DMS153 (cell line): Measurements from ENCODE around the gene MSANTD2.

Source experiments
- DNase-seq: peaks from one replicate; lab custom pipeline; 2025; lab: John Stamatoyannopoulos, UW

Gene MSANTD2

DNA sequence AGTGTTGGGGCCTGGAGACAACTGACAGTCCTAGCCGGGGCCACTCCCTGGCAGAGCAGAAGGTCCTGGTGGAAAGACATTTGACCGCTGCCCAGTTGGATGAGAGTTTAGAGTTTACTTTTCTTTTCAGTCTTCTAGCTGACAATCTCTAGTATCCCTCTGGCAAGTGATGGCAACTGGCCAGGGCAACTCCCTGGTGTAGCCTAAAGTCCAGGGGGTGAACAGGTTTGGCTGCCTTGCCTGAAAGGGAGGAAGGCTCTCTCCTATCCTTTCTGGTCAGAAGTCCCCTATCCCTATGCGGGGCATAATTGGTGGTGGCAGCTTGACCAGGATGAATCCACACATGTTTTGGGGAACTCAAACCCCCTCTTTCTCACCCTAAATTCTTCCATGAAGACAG is 16.8 kb upstream of the MSANTD2 start:
- DNase-seq, result no peak

- DNase-seq, result no peak
Measured at GRCh38 chr11:124814739-124815138, 14.5 kb upstream of the MSANTD2 start.

DNA sequence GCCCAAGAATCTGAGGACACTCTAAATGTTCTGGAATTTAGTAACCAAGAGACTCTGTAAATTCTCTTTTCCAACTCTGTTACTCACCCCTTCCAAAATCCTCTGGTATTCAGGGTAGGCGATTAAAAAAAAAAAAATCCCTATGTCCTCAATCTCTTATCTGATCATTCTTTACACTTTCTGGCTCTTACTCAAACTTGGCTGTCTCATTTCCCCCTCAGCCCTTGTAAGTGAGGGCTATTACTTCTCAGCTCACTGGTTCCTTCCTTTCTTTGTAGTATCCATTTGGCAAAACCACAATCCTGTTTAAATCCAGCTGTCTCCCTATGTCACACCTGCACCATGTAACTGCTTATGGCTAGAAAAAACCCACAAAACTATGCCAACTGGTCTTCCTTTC is 12.7 kb upstream of the MSANTD2 start:
- no peak for DNase-seq

DNA sequence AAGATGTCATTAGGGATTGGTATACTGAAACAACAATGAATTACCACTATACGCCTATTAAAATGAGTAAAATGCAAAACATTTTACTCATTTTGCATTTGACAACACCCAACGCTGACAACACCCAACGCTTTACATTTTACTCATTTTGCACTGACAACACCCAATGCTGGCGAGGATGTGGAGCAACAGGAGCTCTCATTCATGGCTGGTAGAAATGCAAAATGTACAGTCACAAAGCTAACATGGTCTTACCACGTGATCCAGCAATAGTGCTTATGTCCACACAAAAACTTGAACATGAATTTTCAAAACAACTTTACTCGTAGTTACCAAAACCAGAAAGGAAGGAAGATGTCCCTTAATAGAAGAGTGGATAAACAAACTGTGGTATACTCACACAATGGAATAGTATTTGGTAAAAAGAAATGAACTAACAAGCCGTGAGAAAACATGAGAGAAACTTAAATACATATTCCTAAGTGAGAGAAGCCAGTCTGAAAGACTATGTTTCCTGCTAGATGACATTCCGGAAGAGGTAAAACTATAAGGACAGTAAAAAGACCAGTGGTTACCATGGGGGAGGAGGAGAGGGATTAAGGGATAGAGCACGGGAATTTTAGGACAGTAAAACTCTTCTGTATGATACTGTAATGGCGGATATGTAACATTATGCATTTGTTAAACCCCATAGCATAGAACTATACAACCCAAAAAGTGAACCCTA is 11.4 kb upstream of the MSANTD2 start:
- no peak for DNase-seq

- DNase-seq, result no peak
Measured at GRCh38 chr11:124807660-124808270, 7.6 kb upstream of the MSANTD2 start.

DNA sequence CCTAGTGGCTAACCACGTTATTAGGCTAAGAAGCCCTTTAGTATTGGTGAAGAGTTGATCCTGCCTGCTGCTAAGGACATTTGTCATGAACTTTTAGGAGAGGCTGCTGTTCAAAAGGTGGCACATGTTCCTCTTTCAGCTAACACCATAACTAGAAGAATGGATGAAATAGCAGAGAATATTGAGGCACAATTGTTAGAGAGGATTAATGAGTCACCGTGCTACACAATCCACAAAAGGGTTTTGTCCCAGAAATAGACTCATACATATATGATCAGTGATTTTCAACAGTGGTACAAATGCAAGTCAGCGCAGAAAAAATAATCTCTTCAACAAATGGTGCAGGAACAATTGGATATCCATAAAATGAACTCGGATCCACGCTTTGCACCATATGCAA is 7.0 kb upstream of the MSANTD2 start:
- DNase-seq, result no peak

GRCh38 chr11:124804884-124805283 is 4.7 kb upstream of the MSANTD2 start:
- no peak for DNase-seq

- DNase-seq, result no peak
Measured at GRCh38 chr11:124801636-124802312, 1.6 kb upstream of the MSANTD2 start.

GRCh38 chr11:124801014-124801413 is 808 bp upstream of the MSANTD2 start:
- no peak for DNase-seq

DNA sequence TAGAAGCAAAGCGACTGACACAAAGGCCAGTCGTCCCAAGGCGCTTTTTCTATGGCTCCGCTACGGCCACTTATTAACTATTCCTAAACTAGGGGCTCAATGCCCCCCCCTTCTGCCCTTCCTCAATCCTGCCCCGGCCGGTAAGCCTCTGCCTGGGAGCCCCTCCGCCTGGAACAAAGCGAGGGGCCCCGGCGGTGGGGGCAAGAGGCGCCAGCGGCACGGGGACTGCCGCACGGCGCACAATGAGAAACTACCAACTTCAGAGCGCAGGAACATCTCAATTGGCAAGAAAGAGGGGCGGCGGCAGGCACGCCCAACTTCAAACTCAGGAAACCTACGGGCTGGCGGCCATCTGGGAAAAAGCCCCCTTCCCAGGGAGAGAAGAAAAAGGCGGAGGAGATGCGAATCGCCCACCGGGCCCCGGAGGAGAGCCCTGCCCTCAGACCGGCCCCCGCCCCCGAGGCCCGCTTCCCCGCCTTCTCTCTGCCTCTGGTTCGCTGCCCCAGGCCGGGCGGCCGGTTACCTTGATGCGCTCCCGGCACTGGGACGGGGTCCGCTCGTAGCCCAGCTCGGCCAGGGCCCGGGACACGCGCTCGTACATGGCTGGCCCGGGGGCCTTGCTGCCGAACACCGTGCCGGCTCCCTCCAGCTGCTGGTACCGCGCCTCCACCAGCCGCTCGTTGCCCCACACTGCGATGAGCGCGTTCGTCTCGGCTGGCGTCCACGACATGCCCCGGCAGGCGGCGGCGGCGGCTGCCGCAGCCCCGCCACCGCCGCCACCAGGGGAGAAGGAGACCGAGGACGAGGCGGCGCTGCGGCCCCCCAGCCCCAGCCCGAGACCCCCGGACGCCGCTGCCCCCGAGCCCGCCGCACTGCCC is 619 bp downstream of the MSANTD2 start:
- DNase-seq, result no peak

DNA sequence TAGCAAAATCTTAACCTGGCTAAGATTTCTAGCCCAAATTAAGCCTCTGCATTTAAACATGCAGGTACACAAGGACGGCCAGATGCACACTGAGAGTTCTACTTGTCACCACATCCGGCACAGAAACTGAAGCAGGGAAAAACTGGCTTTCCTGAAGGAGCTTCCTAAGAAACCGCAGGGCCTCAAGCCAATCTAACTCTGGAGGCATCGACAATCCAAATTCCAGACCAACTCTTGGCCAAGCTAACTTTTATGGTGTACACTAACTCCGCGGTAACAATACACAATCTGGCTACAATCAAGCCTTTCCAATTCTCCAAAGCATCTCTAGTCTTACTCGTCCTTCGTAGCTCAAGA is 1.2 kb downstream of the MSANTD2 start:
- DNase-seq, result no peak

DNA sequence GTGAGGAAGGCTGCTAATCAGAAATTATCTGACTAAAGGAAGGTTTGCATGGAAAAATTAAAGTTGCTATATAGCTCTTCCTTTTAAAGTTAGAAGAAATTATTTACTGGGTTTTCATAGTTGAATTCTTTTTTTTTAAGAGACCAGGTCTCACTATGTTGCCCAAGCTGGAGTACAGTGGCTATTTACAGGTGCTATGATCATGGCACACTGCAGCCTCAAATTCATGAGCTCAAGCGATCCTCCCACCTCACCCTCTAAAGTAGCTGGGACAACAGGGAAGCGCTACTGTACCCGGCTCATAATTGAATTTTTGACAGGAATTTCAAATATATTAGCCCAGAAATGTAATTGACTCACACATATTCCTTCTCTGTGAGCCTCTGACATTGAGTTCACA is 3.9 kb downstream of the MSANTD2 start:
- no peak for DNase-seq

DNA sequence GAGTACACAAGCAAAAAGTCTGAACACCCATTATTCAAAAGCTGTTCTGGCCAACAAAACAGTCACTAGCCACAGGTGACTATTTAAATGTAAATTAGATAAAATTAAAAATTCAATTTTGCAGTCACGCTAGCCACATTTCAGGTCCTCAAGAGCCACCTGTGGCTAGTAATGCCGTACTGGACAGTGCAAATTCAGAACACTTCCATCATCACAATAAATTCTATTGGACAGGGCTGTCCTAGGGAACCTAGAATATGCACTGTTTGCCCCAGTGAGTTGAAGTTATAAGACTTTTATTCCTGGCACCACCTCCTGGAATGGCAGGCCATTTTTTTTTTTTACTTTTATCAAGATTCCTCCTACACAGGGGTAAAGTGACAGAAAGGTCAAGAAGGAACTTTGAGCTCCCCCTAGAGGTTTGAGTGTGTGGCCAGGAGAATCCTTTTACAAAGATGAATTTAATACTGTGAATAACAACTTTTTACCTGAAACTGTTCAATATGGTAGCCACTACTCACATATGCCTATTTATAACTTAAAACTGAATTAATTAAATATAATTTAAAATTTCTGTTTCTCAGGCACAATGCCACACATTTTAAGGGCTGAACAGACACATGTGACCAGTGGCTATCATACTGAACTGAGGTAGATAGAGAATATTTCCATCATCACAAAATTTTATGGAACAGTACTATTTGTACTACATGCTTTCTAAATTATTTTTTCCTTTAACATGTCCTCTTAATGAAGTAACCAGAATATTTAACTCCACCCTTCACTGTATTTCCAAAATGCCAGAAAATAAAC is 6.5 kb downstream of the MSANTD2 start:
- no peak for DNase-seq

- no peak for DNase-seq
Measured at GRCh38 chr11:124791626-124792341, 8.4 kb downstream of the MSANTD2 start.

- DNase-seq, result no peak
Measured at GRCh38 chr11:124788521-124788920, 11.7 kb downstream of the MSANTD2 start.

GRCh38 chr11:124784051-124784450 is 16.2 kb downstream of the MSANTD2 start:
- DNase-seq, result no peak

- no peak for DNase-seq
Measured at GRCh38 chr11:124783002-124783401, 17.2 kb downstream of the MSANTD2 start.

GRCh38 chr11:124779568-124779967 is 20.6 kb downstream of the MSANTD2 start:
- DNase-seq, result no peak

GRCh38 chr11:124778281-124778680 is 21.9 kb downstream of the MSANTD2 start:
- no peak for DNase-seq

- no peak for DNase-seq
Measured at GRCh38 chr11:124776865-124777645, 23.2 kb downstream of the MSANTD2 start.
